Measurements from ENCODE around the gene ADCY10. TPM values are rescaled to one million over a fixed set of nuclear protein-coding genes. Genes with fewer than 3 reads are reported as not detected.

Gene ADCY10
- total and polyA plus RNA-seq, 2 of the 8 experiments (the other 6 are each of a cell fraction or from before 2014, with no cell fraction given), result 0.02 TPM; not detected in 1

- Histone ChIP-seq H2BK15ac (ENCODE audit: low read length) (no peak overlapping the region), H2AFZ (ENCODE audit: low read length) (no peak overlapping the region), H3K79me1 (ENCODE audit: low read depth, low read length) (no peaks in the 10 kb centered on the region), H3K4ac (replicated peaks; ENCODE audit: insufficient read length, low read depth, low read length) (no peak overlapping the region), H4K5ac (ENCODE audit: insufficient read length, low read depth, low read length) (no peak overlapping the region), H3K27ac (ENCODE audit: low read depth, low read length) (no peak overlapping the region), H3K4me3 (ENCODE audit: extremely low read depth in 1 of 4, insufficient read depth in 2 of 4, low read depth in 3 of 4, low read length in 4 of 4) (peak overlapping the region in 1 of 4 experiments; percentile 48; a peak in 1 of 8 replicates), H3K56ac (replicated peaks; ENCODE audit: insufficient read length, low read depth, low read length) (no peak overlapping the region), H3K27me3 (replicated peaks in 1 of 4; ENCODE audit: control insufficient read depth in 3 of 4, extremely low read depth in 1 of 4, insufficient read depth in 3 of 4, low read length in 3 of 4) (no peaks in the 10 kb centered on the region), H2BK12ac (ENCODE audit: low read depth, low read length) (no peak overlapping the region), H2BK5ac (ENCODE audit: low read depth, low read length) (no peak overlapping the region), H4K20me1 (replicated peaks in 1 of 2; ENCODE audit: control insufficient read depth in 1 of 2, insufficient read depth in 2 of 2, low read length in 2 of 2) (no peaks in the 10 kb centered on the region), H3K79me2 (ENCODE audit: control insufficient read depth in 1 of 2, insufficient read depth in 2 of 2, low read length in 2 of 2) (no peaks in the 10 kb centered on the region), H3K4me2 (ENCODE audit: insufficient read depth in 1 of 2, low read depth in 2 of 2, low read length in 2 of 2) (0 out of 4 replicates have a peak overlapping the region, but pooled peaks of 1 of the 2 experiments have one; percentile 10), H3K9me3 (ENCODE audit: insufficient read depth in 2 of 2, low read depth in 1 of 2, low read length in 1 of 2) (no peaks in the 10 kb centered on the region), H3K9ac (replicated peaks in 1 of 4; ENCODE audit: extremely low read depth in 1 of 4, low read depth in 3 of 4, low read length in 3 of 4) (no peak overlapping the region), H2AK5ac (ENCODE audit: low read depth, low read length) (no peak overlapping the region; the same call in 1 of the 2 replicates), H3K18ac (ENCODE audit: extremely low read depth, low read length) (no peak overlapping the region), H3K23me2 (ENCODE audit: low read depth, low read length) (no peaks in the 10 kb centered on the region), H4K91ac (replicated peaks; ENCODE audit: insufficient read length, low read length) (no peak overlapping the region), H4K8ac (ENCODE audit: extremely low read depth, insufficient read depth, low read length) (no peak overlapping the region), H3K36me3 (ENCODE audit: control insufficient read depth in 2 of 4, insufficient read depth in 4 of 4, low read length in 3 of 4) (no peaks in the 10 kb centered on the region), H3K14ac (ENCODE audit: insufficient read length) (no peak overlapping the region), H2BK20ac (ENCODE audit: low read length) (no peak overlapping the region), H2BK120ac (replicated peaks; ENCODE audit: low read depth, low read length) (peak overlapping the region; percentile 28), H3K23ac (ENCODE audit: insufficient read length) (no peak overlapping the region), H3K4me1 (replicated peaks in 1 of 4; ENCODE audit: control insufficient read depth in 3 of 4, insufficient read depth in 4 of 4, low read length in 3 of 4) (peaks cover 0 to 8% (median 4%) of the 10 kb centered on the region in 4 experiments; a peak in 5 of 7 replicates)
- no peak for DNase-seq (ENCODE audit: low read depth in 1 of 2, low spot score in 2 of 2)
- CTCF ChIA-PET (ENCODE audit: partially characterized antibody), result no interaction called here
- WGBS, 2 experiments (ENCODE audit: extremely low coverage in 1 of 2, insufficient coverage in 1 of 2, insufficient read length in 1 of 2, insufficient replicate concordance in 2 of 2, low coverage in 1 of 2, low lambda C conversion rate in 2 of 2, missing lambda C conversion rate in 1 of 2), result 72% methylated on average over 12 of the region's 12 CpGs; no CpG with 5 or more reads in 1 of the 2 experiments
- POLR2A ChIA-PET (ENCODE audit: partially characterized antibody), result interaction anchor here (0.8 kb wide), 1 partner anchor 9 kb away, joined by 3 read pairs; no protein-coding TSS in a partner anchor
- FAIRE-seq, result no peak
- TF ChIP-seq EGR1 (IDR thresholded peaks at IDR 0.05; ENCODE audit: borderline replicate concordance, low read depth, low read length) (no peak), RXRA (IDR thresholded peaks at IDR 0.05; ENCODE audit: insufficient read depth, low read depth, low read length) (no peak), YY1 (IDR thresholded peaks at IDR 0.05; ENCODE audit: low read depth, low read length) (no peak), CBX8 (IDR thresholded peaks at IDR 0.05; ENCODE audit: borderline replicate concordance, low read depth, low read length) (no peak), RNF2 (IDR thresholded peaks at IDR 0.05; ENCODE audit: borderline replicate concordance, low read depth, low read length, missing control alignments, poor library complexity, severe bottlenecking) (no peak), KDM1A (IDR thresholded peaks at IDR 0.05; ENCODE audit: borderline replicate concordance, low read length) (no peak), KDM4A (IDR thresholded peaks at IDR 0.05; ENCODE audit: low read depth, low read length, severe bottlenecking) (no peak), HDAC6 (IDR thresholded peaks at IDR 0.05; ENCODE audit: low read depth, low read length) (no peak), FOSL1 (IDR thresholded peaks at IDR 0.05; ENCODE audit: insufficient read depth, low read depth, low read length) (no peak), RBBP5 (IDR thresholded peaks at IDR 0.05; ENCODE audit: borderline replicate concordance, low read depth, low read length) (no peak)
- TF ChIP-seq, protein P1, sequence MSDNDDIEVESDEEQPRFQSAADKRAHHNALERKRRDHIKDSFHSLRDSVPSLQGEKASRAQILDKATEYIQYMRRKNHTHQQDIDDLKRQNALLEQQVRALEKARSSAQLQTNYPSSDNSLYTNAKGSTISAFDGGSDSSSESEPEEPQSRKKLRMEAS (IDR thresholded peaks at IDR 0.05), result no peak
Observed at GRCh38 chr1:167820684-167821355, 93.1 kb downstream of the ADCY10 start.
